Thyroid gland (tissue), 4 donors: ENCODE measurements around the gene NRP2.

Experiments used
- CTCF ChIP-seq, 6 experiments: fragments of 200-600 bp in 3 of 6; fragments of 450-650 bp in 3 of 6; sonication (generic) in 3 of 6; IDR thresholded peaks; one replicate each; pipeline ENCODE4 v1.5.1; 2016 to 2019; ENCODE audit warnings: antibody characterized with exemption in 6 of 6, mild to moderate bottlenecking in 2 of 6, inconsistent platforms in 1 of 6, moderate library complexity in 1 of 6
- POLR2A ChIP-seq, 2 donors: fragments of 450-650 bp; IDR thresholded peaks; one replicate each; pipeline ENCODE4 v1.6.1; 2017; ENCODE audit warnings: antibody characterized with exemption in 2 of 2, mild to moderate bottlenecking in 2 of 2, moderate library complexity in 1 of 2

DNA sequence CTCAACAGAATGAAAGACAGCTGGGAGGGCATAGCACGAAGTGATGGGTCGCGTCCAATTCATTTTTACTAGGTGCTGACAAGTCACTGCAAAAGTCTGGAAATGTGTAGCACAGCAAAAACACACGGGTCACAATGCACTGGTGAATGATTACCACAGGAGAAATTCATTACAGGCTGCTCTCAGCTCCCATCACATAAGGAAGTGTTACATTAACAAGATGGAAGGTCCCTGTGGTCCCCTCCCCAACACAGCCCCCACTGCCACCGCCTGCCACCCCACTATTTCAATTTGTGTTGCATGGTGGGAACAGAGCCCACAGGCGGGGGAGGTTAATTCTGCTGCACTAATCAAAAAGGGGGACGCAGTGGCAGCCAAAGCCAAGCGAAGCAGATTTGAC, 122.8 kb downstream of the NRP2 start:
- no peak for TF ChIP-seq CTCF (IDR thresholded peaks at IDR 0.05)
- TF ChIP-seq POLR2A (IDR thresholded peaks at IDR 0.05): no peak
